NCI-H748 (cell line): Measurements from ENCODE around the gene KRTAP5-7.
"Not testable (repeated sequence)": the region's sequence is repeated elsewhere in the genome, so short reads cannot be mapped to it uniquely, and the experiment has no call there.

Experiments
- DNase-seq: peaks from one replicate; lab custom pipeline; 2025; ENCODE audit not compliant: unreplicated experiment; lab: John Stamatoyannopoulos, UW

Gene KRTAP5-7

GRCh38 chr11:71556018-71556417 is 29.0 kb downstream of the KRTAP5-7 start:
- no peak for DNase-seq

DNA sequence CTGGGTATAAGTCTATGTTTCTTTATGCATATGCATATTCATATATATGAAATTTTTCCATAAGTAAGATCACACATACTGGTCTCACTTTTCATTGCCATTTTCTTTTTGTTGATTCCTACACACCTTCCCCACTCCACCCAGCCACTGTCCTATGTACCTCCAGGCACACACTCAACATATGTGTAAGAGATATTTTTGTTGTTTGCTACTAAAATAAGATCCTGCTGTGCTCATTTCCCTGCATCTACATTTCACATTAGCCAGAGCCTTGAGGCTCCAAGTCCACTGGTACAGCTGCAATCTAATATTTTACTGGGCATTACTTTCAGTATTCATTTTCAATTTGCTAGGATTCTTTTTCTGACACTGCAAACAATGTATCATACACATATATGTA is 30.2 kb downstream of the KRTAP5-7 start:
- no peak for DNase-seq

DNA sequence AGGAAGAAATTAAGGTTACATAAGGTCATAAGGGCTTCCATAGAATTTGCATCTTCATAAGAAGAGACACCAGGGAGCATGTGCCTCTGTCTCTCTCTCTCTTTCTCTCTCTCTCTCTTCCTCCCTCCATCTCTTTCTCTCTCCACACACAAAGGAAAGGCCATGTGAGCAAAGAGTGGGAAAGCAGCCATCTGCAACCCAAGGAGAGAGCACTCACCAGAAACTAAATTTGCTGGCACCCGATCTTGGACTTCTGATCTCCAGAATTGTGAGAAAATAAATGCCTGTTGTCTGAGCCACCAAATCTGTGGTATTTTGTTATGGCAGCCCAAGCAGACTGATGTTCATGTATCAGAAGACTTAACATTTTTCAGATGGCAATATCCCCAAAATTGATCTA is 31.9 kb downstream of the KRTAP5-7 start:
- no peak for DNase-seq

- DNase-seq: no peak
Measured at GRCh38 chr11:71562120-71562519, 35.1 kb downstream of the KRTAP5-7 start.

GRCh38 chr11:71563406-71563805 is 36.3 kb downstream of the KRTAP5-7 start:
- DNase-seq: peak; percentile 47

- DNase-seq: no peak
Measured at GRCh38 chr11:71564430-71564829, 37.4 kb downstream of the KRTAP5-7 start.

DNA sequence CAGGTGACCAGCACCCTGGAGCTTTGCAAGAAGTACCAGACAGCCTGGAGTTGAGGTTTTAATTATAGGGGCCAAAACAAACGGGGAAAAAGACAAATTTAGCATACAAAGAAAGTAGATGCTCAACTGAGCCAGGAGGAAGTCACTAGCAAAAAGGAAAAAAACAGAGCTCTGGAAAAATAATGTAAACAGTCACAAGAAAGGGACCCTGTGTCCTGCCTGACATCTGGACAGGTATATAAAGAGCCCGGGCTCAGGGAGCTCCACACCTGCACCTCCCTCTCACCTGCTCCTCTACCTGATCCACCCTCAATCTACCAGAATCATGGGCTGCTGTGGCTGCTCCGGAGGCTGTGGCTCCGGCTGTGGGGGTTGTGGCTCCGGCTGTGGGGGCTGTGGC is 38.2 kb downstream of the KRTAP5-7 start, which contains the start of gene KRTAP5-10:
Gene KRTAP5-10 (plus strand): TSS at position 301 of the 400 bp plus-strand sequence. CDS start 25 bp downstream, at position 326.
- DNase-seq: peak; percentile 10

GRCh38 chr11:71566081-71566620 is 39.1 kb downstream of the KRTAP5-7 start:
- DNase-seq: peak; percentile 13

DNA sequence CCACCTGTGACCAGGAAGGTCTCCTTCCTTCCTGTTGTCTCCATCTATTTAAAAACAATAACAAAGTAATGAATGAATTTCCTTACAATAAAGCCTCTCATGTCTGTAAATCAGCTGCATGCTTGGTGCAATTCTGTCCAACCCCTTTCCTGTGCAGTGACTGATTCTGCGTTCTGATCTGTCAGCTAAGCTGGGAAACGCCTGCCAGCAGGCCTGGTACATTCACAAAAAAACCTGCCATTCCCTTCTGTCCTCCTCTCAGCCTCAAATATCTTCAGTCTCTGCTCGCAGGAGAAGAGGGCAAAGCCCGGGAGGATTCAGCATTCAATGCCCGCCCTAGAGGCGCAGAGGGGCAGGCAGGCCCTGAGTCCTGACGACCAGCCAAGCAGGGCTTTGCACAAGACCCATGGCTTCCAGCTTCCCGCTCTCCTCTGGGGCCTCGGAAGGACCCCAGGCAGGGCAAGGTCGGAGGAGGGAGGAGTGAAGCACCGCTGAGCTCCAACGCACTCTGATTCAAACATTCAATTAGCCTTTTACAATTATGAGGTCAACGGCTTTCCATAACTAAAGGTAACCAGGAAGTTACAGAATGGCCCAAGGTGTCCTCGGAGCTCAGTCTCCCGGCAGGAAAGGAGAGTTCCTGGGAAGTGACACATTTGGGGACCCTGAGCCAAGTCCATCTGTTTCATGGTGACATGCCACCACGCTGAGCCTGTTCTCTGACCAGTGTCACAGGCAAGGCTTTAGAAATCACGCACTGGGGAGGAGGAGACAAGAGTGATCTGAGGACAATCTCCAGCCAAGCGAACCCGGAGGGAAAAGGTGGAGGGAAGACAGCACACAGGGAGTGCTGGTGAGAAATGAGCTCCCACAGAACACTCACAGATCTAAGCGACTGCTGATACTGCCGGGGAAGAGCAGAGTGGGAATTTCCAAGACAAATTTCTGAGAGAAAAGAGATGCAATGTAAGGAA is 39.8 kb downstream of the KRTAP5-7 start:
- not testable (repeated sequence) for DNase-seq

GRCh38 chr11:71567633-71568032 is 40.6 kb downstream of the KRTAP5-7 start:
- not testable (repeated sequence) for DNase-seq

- DNase-seq: no peak
Measured at GRCh38 chr11:71568704-71569349, 41.8 kb downstream of the KRTAP5-7 start.

GRCh38 chr11:71571101-71571850 is 44.2 kb downstream of the KRTAP5-7 start:
- DNase-seq: not testable (repeated sequence)

- DNase-seq: no peak
Measured at GRCh38 chr11:71572811-71573210, 45.7 kb downstream of the KRTAP5-7 start.

- DNase-seq: peak; percentile 20
Measured at GRCh38 chr11:71574418-71574817, 47.4 kb downstream of the KRTAP5-7 start.

- DNase-seq: no peak
Measured at GRCh38 chr11:71575723-71576424, 48.8 kb downstream of the KRTAP5-7 start.

- DNase-seq: not testable (repeated sequence)
Measured at GRCh38 chr11:71576688-71577465, 49.8 kb downstream of the KRTAP5-7 start.

DNA sequence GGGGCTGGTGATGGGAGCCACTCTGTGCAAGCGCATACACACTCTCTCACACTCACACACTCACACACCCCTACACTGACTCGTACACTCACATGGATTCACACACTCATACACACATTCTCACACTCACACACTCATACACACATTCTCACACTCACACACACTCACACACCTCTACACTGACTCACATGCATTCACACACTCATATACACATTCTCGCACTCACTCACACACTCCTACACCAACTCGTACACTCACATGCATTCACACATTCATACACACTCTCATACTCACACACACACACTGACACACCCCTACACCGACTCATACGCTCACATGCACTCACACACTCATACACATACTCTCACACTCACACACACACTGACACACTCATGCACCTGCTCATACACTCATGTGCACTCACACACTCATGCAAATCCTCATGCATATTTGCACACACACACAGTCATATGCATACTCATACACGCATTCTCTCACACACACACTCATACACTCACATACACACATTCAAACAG is 50.5 kb downstream of the KRTAP5-7 start:
- DNase-seq: no peak
